ENCODE results near the gene NTN3. TPM values are rescaled to one million over a fixed set of nuclear protein-coding genes. Genes with fewer than 3 reads are reported as not detected.

The NTN3 gene
- total and polyA plus RNA-seq, 2 of the 8 experiments (the other 6 are each of a cell fraction or from before 2014, with no cell fraction given), result 0.30 to 0.34 TPM

GRCh38 chr16:2473999-2474876 lies 3.1 kb downstream of the NTN3 start (continued):
- TF ChIP-seq, protein P1, sequence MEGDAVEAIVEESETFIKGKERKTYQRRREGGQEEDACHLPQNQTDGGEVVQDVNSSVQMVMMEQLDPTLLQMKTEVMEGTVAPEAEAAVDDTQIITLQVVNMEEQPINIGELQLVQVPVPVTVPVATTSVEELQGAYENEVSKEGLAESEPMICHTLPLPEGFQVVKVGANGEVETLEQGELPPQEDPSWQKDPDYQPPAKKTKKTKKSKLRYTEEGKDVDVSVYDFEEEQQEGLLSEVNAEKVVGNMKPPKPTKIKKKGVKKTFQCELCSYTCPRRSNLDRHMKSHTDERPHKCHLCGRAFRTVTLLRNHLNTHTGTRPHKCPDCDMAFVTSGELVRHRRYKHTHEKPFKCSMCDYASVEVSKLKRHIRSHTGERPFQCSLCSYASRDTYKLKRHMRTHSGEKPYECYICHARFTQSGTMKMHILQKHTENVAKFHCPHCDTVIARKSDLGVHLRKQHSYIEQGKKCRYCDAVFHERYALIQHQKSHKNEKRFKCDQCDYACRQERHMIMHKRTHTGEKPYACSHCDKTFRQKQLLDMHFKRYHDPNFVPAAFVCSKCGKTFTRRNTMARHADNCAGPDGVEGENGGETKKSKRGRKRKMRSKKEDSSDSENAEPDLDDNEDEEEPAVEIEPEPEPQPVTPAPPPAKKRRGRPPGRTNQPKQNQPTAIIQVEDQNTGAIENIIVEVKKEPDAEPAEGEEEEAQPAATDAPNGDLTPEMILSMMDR (IDR thresholded peaks at IDR 0.05; ENCODE audit: control extremely low read depth in 1 of 3, insufficient read depth in 1 of 3, low read depth in 1 of 3, low read length in 3 of 3), result peak in 1 of 3 experiments; percentile 28; a peak in 2 of 4 replicates
- no peak for TF ChIP-seq SIX5 (IDR thresholded peaks at IDR 0.05; ENCODE audit: low read depth, low read length)
- peak; percentile 81 for TF ChIP-seq KDM4A (IDR thresholded peaks at IDR 0.05; ENCODE audit: low read depth, low read length, severe bottlenecking)
- TF ChIP-seq EGR1 (IDR thresholded peaks at IDR 0.05; ENCODE audit: borderline replicate concordance, low read depth, low read length), result no peak
- TF ChIP-seq ASH2L (IDR thresholded peaks at IDR 0.05; ENCODE audit: low read length), result peak; percentile 61
- 0 out of 2 replicates have a peak, but pooled peaks have one; percentile 35 for TF ChIP-seq TAF1 (IDR thresholded peaks at IDR 0.05; ENCODE audit: low read depth, low read length)
- peak; percentile 24; the same call in 1 of the 2 replicates for TF ChIP-seq PHF8 (conservative IDR thresholded peaks at IDR 0.05; ENCODE audit: low read depth, low read length)
- TF ChIP-seq E2F6 (IDR thresholded peaks at IDR 0.05), result peak; percentile 33; the same call in 1 of the 2 replicates
